ENCODE measurements around the gene MPPED1. TPM values are rescaled to one million over a fixed set of nuclear protein-coding genes. Genes with fewer than 3 reads are reported as not detected.

The MPPED1 gene
- total RNA-seq, 1 donor from 2014 or later: not detected

Other genes with a start within 250 kb of the MPPED1 start
- 85.7 and 89.1 TPM in 2 replicates for gene TTLL12, start 224.9 kb upstream of the MPPED1 start, total RNA-seq
- not detected in 2 replicates for gene SCUBE1, start 68.6 kb upstream of the MPPED1 start, total RNA-seq